ENCODE measurements around the gene SLC25A44. TPM values are rescaled to one million over a fixed set of nuclear protein-coding genes. Genes with fewer than 3 reads are reported as not detected.
A peak's percentile ranks its signal among the peaks of the same experiment; 100 is the strongest.

The SLC25A44 gene
- total and polyA plus RNA-seq, 9 donors, result 6.8 to 21.0 (median 16.8) TPM

DNA sequence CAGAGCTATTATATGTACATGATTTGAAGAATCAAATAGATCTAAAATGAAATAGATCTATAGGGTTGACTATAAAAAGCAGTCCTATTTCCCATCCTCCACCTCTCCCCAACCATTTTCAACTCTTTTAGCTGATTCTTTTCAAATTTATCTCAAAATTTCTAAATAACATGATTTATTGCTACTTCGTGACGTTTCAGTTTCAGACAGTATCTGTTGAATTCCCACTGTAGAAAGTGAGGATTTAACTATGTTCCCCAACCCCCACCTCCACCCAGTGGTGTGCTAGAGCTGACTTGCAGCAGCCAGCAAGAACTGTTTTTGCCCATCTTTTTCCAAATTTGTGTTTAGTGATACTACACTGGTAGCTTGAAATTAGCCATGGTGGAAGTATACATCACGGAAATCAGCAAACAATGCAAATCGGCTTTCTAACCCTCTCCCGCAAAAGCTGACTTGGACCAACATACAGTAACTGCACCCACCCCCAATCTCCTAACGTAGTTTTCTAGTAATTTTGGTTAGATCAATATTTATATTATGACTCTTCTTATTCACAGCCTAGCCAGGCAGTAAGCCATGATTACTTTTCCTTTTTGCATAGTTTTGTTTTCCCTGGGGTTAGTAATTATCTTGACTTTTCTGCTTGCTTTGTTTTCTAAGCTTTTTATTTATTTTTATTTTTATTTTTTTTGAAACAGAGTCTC lies 29.6 kb upstream of the SLC25A44 start:
- intact Hi-C loops (cut with DNase I), result no loop called here

DNA sequence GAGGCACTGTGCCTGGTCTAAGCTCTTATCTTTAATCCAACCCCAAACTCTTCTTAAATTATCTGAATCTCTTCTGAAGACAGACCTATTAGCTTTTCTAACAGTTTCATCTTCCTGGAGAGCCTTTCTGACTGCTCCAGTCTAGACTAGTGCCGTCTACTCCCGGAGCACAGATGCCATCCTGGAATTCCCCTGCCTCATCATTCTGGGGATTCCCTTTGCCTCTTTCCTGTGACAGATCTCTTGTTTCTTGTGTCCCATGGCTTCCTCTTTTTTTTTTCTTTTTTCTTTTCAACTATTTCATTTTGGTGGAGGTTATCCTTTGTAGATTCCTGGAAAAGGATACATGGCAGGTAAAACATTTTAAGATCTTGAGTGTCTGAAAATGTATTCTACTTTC lies 28.8 kb upstream of the SLC25A44 start:
- WGBS, 3 donors, result 77 to 85% (median 82%) methylated on average over 2 of the region's 2 CpGs

More for the DNA sequence above, 29.6 kb upstream of the SLC25A44 start:
- 20 to 54% (median 49%) methylated on average over 6 of the region's 6 CpGs for WGBS, 3 donors
- Histone ChIP-seq H3K4me1 (ENCODE audit: insufficient read depth) (peaks cover 5% of the 10 kb centered on the region), H3K27me3 (no peaks in the 10 kb centered on the region), H3K9me3 (no peaks in the 10 kb centered on the region), H3K27ac (no peak overlapping the region), H3K4me3 (no peak overlapping the region), H3K36me3 (no peaks in the 10 kb centered on the region)
- TF ChIP-seq EP300 (IDR thresholded peaks at IDR 0.05) (no peak), POLR2A (IDR thresholded peaks at IDR 0.05) (no peak)
- TF ChIP-seq, protein P1, sequence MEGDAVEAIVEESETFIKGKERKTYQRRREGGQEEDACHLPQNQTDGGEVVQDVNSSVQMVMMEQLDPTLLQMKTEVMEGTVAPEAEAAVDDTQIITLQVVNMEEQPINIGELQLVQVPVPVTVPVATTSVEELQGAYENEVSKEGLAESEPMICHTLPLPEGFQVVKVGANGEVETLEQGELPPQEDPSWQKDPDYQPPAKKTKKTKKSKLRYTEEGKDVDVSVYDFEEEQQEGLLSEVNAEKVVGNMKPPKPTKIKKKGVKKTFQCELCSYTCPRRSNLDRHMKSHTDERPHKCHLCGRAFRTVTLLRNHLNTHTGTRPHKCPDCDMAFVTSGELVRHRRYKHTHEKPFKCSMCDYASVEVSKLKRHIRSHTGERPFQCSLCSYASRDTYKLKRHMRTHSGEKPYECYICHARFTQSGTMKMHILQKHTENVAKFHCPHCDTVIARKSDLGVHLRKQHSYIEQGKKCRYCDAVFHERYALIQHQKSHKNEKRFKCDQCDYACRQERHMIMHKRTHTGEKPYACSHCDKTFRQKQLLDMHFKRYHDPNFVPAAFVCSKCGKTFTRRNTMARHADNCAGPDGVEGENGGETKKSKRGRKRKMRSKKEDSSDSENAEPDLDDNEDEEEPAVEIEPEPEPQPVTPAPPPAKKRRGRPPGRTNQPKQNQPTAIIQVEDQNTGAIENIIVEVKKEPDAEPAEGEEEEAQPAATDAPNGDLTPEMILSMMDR (IDR thresholded peaks at IDR 0.05), result no peak
- DNase-seq, result peak in 1 of 5 donors; percentile 24

DNA sequence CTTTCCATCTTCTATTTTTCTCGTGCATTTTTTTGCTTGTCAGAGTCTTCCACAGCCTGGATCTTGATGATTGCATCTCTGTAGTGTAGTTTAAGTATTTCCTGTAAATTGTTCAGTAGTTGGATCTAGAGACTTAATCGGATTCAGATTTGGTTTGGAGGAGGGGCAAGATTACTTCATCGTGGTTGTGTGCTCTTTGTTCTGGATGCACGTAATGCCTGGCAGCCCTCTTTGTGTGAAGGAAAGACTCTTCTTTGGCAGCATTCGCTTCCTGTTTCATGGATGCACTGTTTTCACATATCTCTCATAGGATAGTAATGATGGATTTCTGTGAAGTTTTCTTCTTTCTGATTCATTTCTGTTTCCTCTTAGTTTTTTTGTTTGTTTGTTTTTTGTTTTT lies 26.4 kb upstream of the SLC25A44 start:
- no peaks in the 10 kb centered on the region for H3K36me3 ChIP-seq
- intact Hi-C loops (cut with DNase I), result no loop called here
- no peaks in the 10 kb centered on the region for H3K9me3 ChIP-seq
- TF ChIP-seq EP300 (IDR thresholded peaks at IDR 0.05) (no peak), POLR2A (IDR thresholded peaks at IDR 0.05) (no peak)
- TF ChIP-seq, protein P1 (IDR thresholded peaks at IDR 0.05), result no peak
- H3K4me3 ChIP-seq, result no peak overlapping the region
- no peaks in the 10 kb centered on the region for H3K4me1 ChIP-seq (ENCODE audit: insufficient read depth)
- no peak for DNase-seq
- 82 to 89% (median 83%) methylated on average over 5 of the region's 5 CpGs for WGBS, 3 donors
- H3K27ac ChIP-seq, result no peak overlapping the region
- H3K27me3 ChIP-seq, result no peaks in the 10 kb centered on the region

More for the DNA sequence above, 28.8 kb upstream of the SLC25A44 start:
- Histone ChIP-seq H3K4me3 (no peak overlapping the region), H3K4me1 (ENCODE audit: insufficient read depth) (peaks cover 5% of the 10 kb centered on the region), H3K36me3 (no peaks in the 10 kb centered on the region), H3K27me3 (no peaks in the 10 kb centered on the region), H3K27ac (no peak overlapping the region), H3K9me3 (no peaks in the 10 kb centered on the region)
- intact Hi-C loops (cut with DNase I), result no loop called here
- DNase-seq, result no peak
- no peak for TF ChIP-seq POLR2A (IDR thresholded peaks at IDR 0.05)
- TF ChIP-seq, protein P1 (IDR thresholded peaks at IDR 0.05), result no peak
- no peak for TF ChIP-seq EP300 (IDR thresholded peaks at IDR 0.05)

DNA sequence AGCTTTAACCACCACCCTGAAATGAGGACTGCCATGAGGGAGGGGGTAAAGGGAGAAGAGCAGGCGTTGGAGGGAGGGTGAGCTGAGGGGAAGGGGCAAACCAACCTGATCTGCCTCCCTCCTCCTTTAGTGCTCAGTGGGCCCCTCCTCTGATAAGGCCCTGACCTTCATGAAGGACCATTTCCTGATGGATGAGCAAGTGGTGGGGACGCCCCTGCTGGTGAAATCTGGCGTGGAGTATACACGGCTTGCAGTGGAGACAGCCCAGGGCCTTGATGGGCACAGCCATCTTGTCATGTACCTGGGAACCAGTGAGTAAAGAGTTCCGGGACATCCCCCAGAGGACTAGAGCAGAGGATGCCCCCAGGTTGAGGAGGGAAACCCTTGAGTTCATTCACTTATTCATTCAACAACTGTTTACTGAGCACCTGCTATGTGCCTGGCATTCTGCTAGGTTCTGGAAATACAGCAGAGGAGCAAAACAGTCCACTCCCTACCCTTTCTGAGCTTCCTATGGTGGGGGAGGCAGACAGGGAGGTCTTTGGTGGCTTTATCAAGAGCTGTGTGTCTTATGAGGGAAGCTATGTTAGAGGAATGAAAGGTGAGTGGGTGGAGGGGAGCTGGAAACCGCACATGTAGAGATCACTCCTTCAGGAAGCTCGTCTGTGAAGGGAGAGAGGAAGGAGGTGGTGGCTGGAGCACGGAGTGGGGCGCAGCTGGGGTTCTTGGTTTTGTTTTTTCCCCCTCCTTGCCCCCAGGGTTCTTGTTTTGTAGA lies 21.0 kb upstream of the SLC25A44 start:
- no peaks in the 10 kb centered on the region for H3K4me1 ChIP-seq (ENCODE audit: insufficient read depth)
- no peak for DNase-seq
- WGBS, 3 donors, result 80 to 81% (median 80%) methylated on average over 9 of the region's 9 CpGs
- no peak for TF ChIP-seq POLR2A (IDR thresholded peaks at IDR 0.05)
- no peak for TF ChIP-seq EP300 (IDR thresholded peaks at IDR 0.05)
- TF ChIP-seq, protein P1 (IDR thresholded peaks at IDR 0.05), result no peak
- intact Hi-C loops (cut with DNase I), result no loop called here
- H3K27me3 ChIP-seq, result no peaks in the 10 kb centered on the region
- H3K36me3 ChIP-seq, result no peaks in the 10 kb centered on the region
- no peaks in the 10 kb centered on the region for H3K9me3 ChIP-seq
- H3K27ac ChIP-seq, result no peak overlapping the region
- no peak overlapping the region for H3K4me3 ChIP-seq
